HepG2 (cell line): Measurements from ENCODE around the gene RPL37. TPM values are rescaled to one million over a fixed set of nuclear protein-coding genes. Genes with fewer than 3 reads are reported as not detected.
A peak's percentile ranks its signal among the peaks of the same experiment; 100 is the strongest.

Experiments used
- ATAC-seq: fragments of 200-7000 bp; cut with Tn5 transposase; 3 replicates; pipeline ENCODE4 v1.9.1; 2020; ENCODE audit warnings: mild to moderate bottlenecking, moderate library complexity
- BruUV-seq: library from RNA; stranded (reverse); fragments of 400-500 nt; replicated peaks from 2 replicates; lab custom pipeline; 2021; lab: Mats Ljungman, UMichigan
- CTCF ChIA-PET: fragments of 300-600 bp; formaldehyde crosslinking; extraction: SDS; loops from one replicate; lab custom pipeline; 2021; ENCODE audit warnings: low total read pairs, inconsistent platforms, low intra/inter-chr PET ratio; lab: Yijun Ruan, JAX
- POLR2A ChIA-PET: fragments of 350-600 bp; sonication (Branson Sonifier 250); formaldehyde crosslinking; loops from one replicate; lab custom pipeline; 2020; ENCODE audit warnings: antibody characterized with exemption, inconsistent platforms; lab: Yijun Ruan, JAX
- DNase-seq: peaks from one replicate; pipeline ENCODE4 v3.0.0-alpha.2; 2015; ENCODE audit warnings: low spot score
- FAIRE-seq: peaks from 3 replicates; lab custom pipeline; 2011; peaks lifted over from hg19 to GRCh38; lab: Jason Lieb, UNC
- H2AFZ ChIP-seq: one replicate; pipeline ENCODE4 v1.6.1; 2011; ENCODE audit warnings: low read length, inconsistent platforms
- H3K27ac ChIP-seq: fragments of 300-600 bp; 3 replicates; pipeline ENCODE4 v1.8.0; 2011; ENCODE audit warnings: mixed run types, mild to moderate bottlenecking, mixed read lengths, low read length, inconsistent platforms; ENCODE audit not compliant: insufficient read depth; ENCODE audit errors: extremely low read length
- H3K27me3 ChIP-seq, 2 experiments: fragments of 200-600 bp in 1 of 2; 2 replicates in 1 of 2; 3 replicates in 1 of 2; pipeline versions ENCODE4 v1.6.0 to v1.8.0; 2011; ENCODE audit warnings: low read length in 2 of 2, mild to moderate bottlenecking in 2 of 2, moderate library complexity in 2 of 2, inconsistent platforms in 1 of 2; ENCODE audit not compliant: insufficient read depth in 2 of 2, control insufficient read depth in 1 of 2
- H3K36me3 ChIP-seq, 2 experiments: fragments of 200-600 bp in 1 of 2; replicated peaks in 1 of 2; 2 replicates in 1 of 2; 3 replicates in 1 of 2; pipeline versions ENCODE4 v1.5.1 to v1.8.0; 2011; ENCODE audit warnings: low read length in 2 of 2, inconsistent platforms in 1 of 2; ENCODE audit not compliant: insufficient read depth in 2 of 2, control insufficient read depth in 1 of 2
- H3K4me1 ChIP-seq: 2 replicates; pipeline ENCODE4 v1.5.1; 2012; ENCODE audit warnings: low read length, inconsistent platforms; ENCODE audit not compliant: insufficient read depth
- H3K4me2 ChIP-seq: 2 replicates; pipeline ENCODE4 v1.6.0; 2011; ENCODE audit warnings: low read depth, low read length, inconsistent platforms
- H3K4me3 ChIP-seq, 3 experiments: fragments of 200-600 bp in 1 of 3; sonication (generic), shearing (Covaris generic) in 1 of 3; replicated peaks in 1 of 3; 2 replicates each; pipeline ENCODE4 v1.5.1; 2011 to 2016; ENCODE audit warnings: low read length in 3 of 3, inconsistent platforms in 2 of 3, low read depth in 2 of 3, mild to moderate bottlenecking in 2 of 3, control low read depth in 1 of 3, mixed read lengths in 1 of 3; ENCODE audit not compliant: insufficient read depth in 1 of 3
- H3K79me2 ChIP-seq: one replicate; pipeline ENCODE4 v1.6.1; 2011; ENCODE audit warnings: low read length, inconsistent platforms; ENCODE audit not compliant: insufficient read depth
- H3K9ac ChIP-seq: 2 replicates; pipeline ENCODE4 v1.6.0; 2011; ENCODE audit warnings: mild to moderate bottlenecking, low read depth, low read length, inconsistent platforms; ENCODE audit not compliant: insufficient read depth
- H3K9me3 ChIP-seq: 2 replicates; pipeline ENCODE4 v1.5.1; 2012; ENCODE audit warnings: mild to moderate bottlenecking, low read length
- H4K20me1 ChIP-seq: 2 replicates; pipeline ENCODE4 v1.6.0; 2011; ENCODE audit warnings: inconsistent platforms, mild to moderate bottlenecking, low read length, moderate library complexity; ENCODE audit not compliant: insufficient read depth
- JUNB ChIP-seq: sonication (generic); formaldehyde crosslinking; IDR thresholded peaks from 2 replicates; pipeline ENCODE4 v1.8.0; 2022; ENCODE audit warnings: missing genetic modification reagents, mild to moderate bottlenecking, borderline replicate concordance
- ZNF121 ChIP-seq: sonication (generic); formaldehyde crosslinking; IDR thresholded peaks from 2 replicates; pipeline ENCODE4 v1.5.0; 2020; ENCODE audit warnings: mild to moderate bottlenecking, missing genetic modification reagents
- ZNF34 ChIP-seq: sonication (generic); formaldehyde crosslinking; IDR thresholded peaks from 2 replicates; pipeline ENCODE4 v1.4.0; 2020; ENCODE audit warnings: mild to moderate bottlenecking, missing genetic modification reagents, borderline replicate concordance
- WGBS: methylation state at CpG from one replicate; pipeline ENCODE4 v1.1.6; 2017; ENCODE audit warnings: low lambda C conversion rate; 5-methylcytosine and 5-hydroxymethylcytosine counted together
- in situ Hi-C: cut with HindIII; loops from 2 replicates; pipeline ENCODE4 v1.10.0; 2017; ENCODE audit warnings: low pct_unique_long_range_greater_than_20kb; ENCODE audit not compliant: extremely low pct_ligation_motif_present
- intact Hi-C: fragments of 100-400 bp; cut with micrococcal nuclease; formaldehyde crosslinking; loops from one replicate; pipeline ENCODE4 v1.10.0; 2022; ENCODE audit not compliant: unreplicated experiment
- polyA plus RNA-seq, 8 experiments: library from polyadenylated mRNA; depleted of rRNA in 3 of 8; stranded (reverse) in 7 of 8; unstranded in 1 of 8; fragments of >200 nt; fragmentation: Illumina TruSeq in 4 of 8; extraction: Trizol in 4 of 8; gene quantifications; 2 replicates each; pipeline versions ENCODE4 v1.2.1 to v1.2.3, GENCODE V29; 2011 to 2016; ENCODE audit warnings: low read depth in 4 of 8, missing spikeins in 1 of 8, mixed read lengths in 1 of 8; ENCODE audit not compliant: insufficient read depth in 1 of 8
- total RNA-seq, 5 experiments: library from RNA; depleted of rRNA; stranded (reverse); fragments of >200 nt; fragmentation: Illumina TruSeq; extraction: Trizol; gene quantifications; 2 replicates each; pipeline ENCODE4 v1.2.3, GENCODE V29; 2016; ENCODE audit warnings: low read depth in 1 of 5

Gene RPL37
- total and polyA plus RNA-seq, 2 of the 13 experiments (the other 11 are each of a cell fraction or from before 2014, with no cell fraction given), result 1,981 to 3,367 TPM

DNA sequence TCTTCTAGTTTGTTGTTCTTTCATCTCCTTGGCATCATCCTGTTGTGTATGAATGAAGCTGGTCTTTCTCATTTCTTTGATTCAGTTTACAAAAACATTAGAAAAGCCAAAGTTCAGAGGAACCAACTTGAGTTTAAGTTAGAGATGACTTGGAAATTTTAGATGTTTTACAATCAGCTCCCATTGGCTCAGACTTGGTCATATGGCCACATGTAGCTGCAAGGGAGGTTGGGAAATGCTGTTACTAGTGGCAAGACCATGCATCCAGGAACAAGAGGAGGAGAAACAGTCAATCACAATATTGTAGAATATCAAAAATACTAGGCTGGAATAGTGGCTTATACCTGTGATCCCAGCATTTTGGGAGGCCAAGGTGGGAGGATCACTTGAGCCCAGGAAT is 25.7 kb upstream of the RPL37 start:
- TF ChIP-seq ZNF34 (CRISPR knock-in tag) (no peak), ZNF121 (peak; percentile 18; the same call in 1 of the 2 replicates)
- DNase-seq (no peak), ATAC-seq (no peak), FAIRE-seq (no peak)
- POLR2A ChIA-PET, result no interaction called here
- Histone ChIP-seq H4K20me1 (no peaks in the 10 kb centered on the region), H3K4me1 (peaks cover 13% of the 10 kb centered on the region; the same call in 1 of the 2 replicates), H3K27ac (no peak overlapping the region), H3K27me3 (no peaks in the 10 kb centered on the region; a peak in 1 of 5 replicates), H3K4me3 (no peak overlapping the region), H3K4me2 (no peak overlapping the region), H2AFZ (no peak overlapping the region), H3K36me3 (no peaks in the 10 kb centered on the region), H3K9me3 (no peaks in the 10 kb centered on the region), H3K79me2 (no peaks in the 10 kb centered on the region), H3K9ac (no peak overlapping the region)
- CTCF ChIA-PET, result no interaction called here
- in situ Hi-C loops, result no loop called here
- no TSS peak for BruUV-seq
- intact Hi-C loops, result no loop called here

- intact Hi-C loops (no loop called here), in situ Hi-C loops (no loop called here)
- 13% methylated on average over 4 of the region's 4 CpGs for WGBS
- no peak for FAIRE-seq
- Histone ChIP-seq H3K27me3 (peaks cover 0 to 2% of the 10 kb centered on the region in 2 experiments; a peak in 1 of 5 replicates), H3K4me3 (no peak overlapping the region), H3K9ac (no peak overlapping the region), H4K20me1 (no peaks in the 10 kb centered on the region), H3K4me2 (no peak overlapping the region), H3K9me3 (no peaks in the 10 kb centered on the region), H2AFZ (no peak overlapping the region), H3K36me3 (no peaks in the 10 kb centered on the region), H3K27ac (no peak overlapping the region), H3K79me2 (no peaks in the 10 kb centered on the region), H3K4me1 (no peaks in the 10 kb centered on the region)
- ATAC-seq, result no peak
- DNase-seq, result no peak
- ChIA-PET POLR2A (no interaction called here), CTCF (no interaction called here)
- no TSS peak for BruUV-seq
- TF ChIP-seq JUNB, result no peak
These were observed 18.7 kb upstream of the RPL37 start for GRCh38 chr5:40853632-40854192.
